CD14-positive monocyte (primary cell): ENCODE results near the gene ULK2. TPM values are rescaled to one million over a fixed set of nuclear protein-coding genes. Genes with fewer than 3 reads are reported as not detected.

Experiments used
- DNase-seq, 3 donors: peaks; one replicate each; pipeline ENCODE4 v3.0.0-alpha.2; 2011 to 2022
- H2AFZ ChIP-seq: 2 replicates; pipeline ENCODE4 v1.6.0; 2012; ENCODE audit warnings: mild to moderate bottlenecking, low read depth, low read length, inconsistent platforms; ENCODE audit not compliant: insufficient read depth, poor library complexity, severe bottlenecking
- H3K27ac ChIP-seq, 2 donors: 1 replicate in 1 of 2; 2 replicates in 1 of 2; pipeline ENCODE4 v1.5.1; 2012 to 2013; ENCODE audit warnings: low read length in 2 of 2, control low read depth in 1 of 2, inconsistent platforms in 1 of 2, low read depth in 1 of 2, mild to moderate bottlenecking in 1 of 2
- H3K27me3 ChIP-seq, 2 donors: one replicate each; pipeline versions ENCODE4 v1.6.0 to v1.6.1; 2011 to 2013; ENCODE audit warnings: low read length in 2 of 2; ENCODE audit not compliant: control insufficient read depth in 2 of 2, insufficient read depth in 2 of 2
- H3K36me3 ChIP-seq, 2 donors: replicated peaks in 1 of 2; 1 replicate in 1 of 2; 2 replicates in 1 of 2; pipeline versions ENCODE4 v1.5.1 to v1.6.1; 2012 to 2013; ENCODE audit warnings: low read length in 2 of 2, control low read depth in 1 of 2, inconsistent platforms in 1 of 2, mild to moderate bottlenecking in 1 of 2; ENCODE audit not compliant: insufficient read depth in 2 of 2, control insufficient read depth in 1 of 2
- H3K4me1 ChIP-seq, 2 donors: 1 replicate in 1 of 2; 2 replicates in 1 of 2; pipeline versions ENCODE4 v1.5.1 to v1.6.1; 2012 to 2013; ENCODE audit warnings: low read length in 2 of 2, control low read depth in 1 of 2, inconsistent platforms in 1 of 2, mild to moderate bottlenecking in 1 of 2, moderate library complexity in 1 of 2; ENCODE audit not compliant: insufficient read depth in 2 of 2, control insufficient read depth in 1 of 2
- H3K4me2 ChIP-seq: replicated peaks from 2 replicates; pipeline ENCODE3; 2012; ENCODE audit warnings: low read length, moderate library complexity, mild to moderate bottlenecking; ENCODE audit not compliant: poor library complexity, severe bottlenecking; ENCODE audit errors: extremely low read depth
- H3K4me3 ChIP-seq, 3 experiments: fragments of 200-600 bp in 1 of 3; sonication (generic) in 1 of 3; replicated peaks in 1 of 3; 1 replicate in 2 of 3; 2 replicates in 1 of 3; pipeline ENCODE4 v1.5.1; 2011 to 2013; ENCODE audit warnings: low read length in 3 of 3, mild to moderate bottlenecking in 3 of 3, control low read depth in 2 of 3, low read depth in 2 of 3, inconsistent platforms in 1 of 3, moderate library complexity in 1 of 3
- H3K79me2 ChIP-seq: 2 replicates; pipeline ENCODE4 v1.6.0; 2012; ENCODE audit warnings: mild to moderate bottlenecking, control low read depth, inconsistent platforms, low read length, moderate library complexity; ENCODE audit not compliant: insufficient read depth
- H3K9ac ChIP-seq: 2 replicates; pipeline ENCODE4 v1.6.0; 2017; ENCODE audit warnings: low read length, mild to moderate bottlenecking; ENCODE audit not compliant: insufficient read depth, poor library complexity, severe bottlenecking
- H3K9me3 ChIP-seq, 2 donors: replicated peaks in 1 of 2; 1 replicate in 1 of 2; 2 replicates in 1 of 2; pipeline versions ENCODE4 v1.5.1 to v1.6.1; 2012 to 2013; ENCODE audit warnings: low read length in 2 of 2, control low read depth in 1 of 2; ENCODE audit not compliant: control insufficient read depth in 1 of 2, insufficient read depth in 1 of 2
- H4K20me1 ChIP-seq: 2 replicates; pipeline ENCODE4 v1.6.0; 2012; ENCODE audit warnings: mild to moderate bottlenecking, low read length, control low read depth, moderate library complexity; ENCODE audit not compliant: insufficient read depth
- H3K27ac Mint-ChIP-seq, 7 donors: one replicate each; pipeline ENCODE4 v1.8.0; 2020; ENCODE audit warnings: mild to moderate bottlenecking in 7 of 7, mixed read lengths in 7 of 7, moderate library complexity in 6 of 7, inconsistent platforms in 2 of 7
- H3K27me3 Mint-ChIP-seq, 3 donors: one replicate each; pipeline ENCODE4 v1.8.0; 2021 to 2022; ENCODE audit warnings: low read depth in 3 of 3, mild to moderate bottlenecking in 3 of 3, mixed read lengths in 3 of 3, moderate library complexity in 3 of 3, inconsistent platforms in 1 of 3
- H3K36me3 Mint-ChIP-seq, 2 donors: one replicate each; pipeline ENCODE4 v1.8.0; 2020; ENCODE audit warnings: mixed read lengths in 2 of 2, inconsistent platforms in 1 of 2, mild to moderate bottlenecking in 1 of 2
- H3K4me1 Mint-ChIP-seq: one replicate; pipeline ENCODE4 v1.8.0; 2020; ENCODE audit warnings: mild to moderate bottlenecking, mixed read lengths
- H3K4me3 Mint-ChIP-seq, 2 donors: one replicate each; pipeline ENCODE4 v1.8.0; 2020; ENCODE audit warnings: mild to moderate bottlenecking in 2 of 2, mixed read lengths in 2 of 2, moderate library complexity in 1 of 2
- H3K9me3 Mint-ChIP-seq, 7 donors: one replicate each; pipeline ENCODE4 v1.8.0; 2020 to 2022; ENCODE audit warnings: mixed read lengths in 7 of 7, mild to moderate bottlenecking in 6 of 7, moderate library complexity in 6 of 7, inconsistent platforms in 2 of 7
- CTCF ChIP-seq: fragments of 200-600 bp; IDR thresholded peaks from one replicate; pipeline ENCODE4 v1.8.0; 2022; ENCODE audit warnings: antibody characterized with exemption, mild to moderate bottlenecking
- WGBS: methylation state at CpG from one replicate; pipeline ENCODE4 v1.1.5; 2013; ENCODE audit warnings: missing lambda C conversion rate; ENCODE audit not compliant: insufficient coverage; 5-methylcytosine and 5-hydroxymethylcytosine counted together
- intact Hi-C, 2 donors: fragments of 100-400 bp; cut with micrococcal nuclease; formaldehyde crosslinking; loops; one replicate each; pipeline versions ENCODE4 v1.15.0 to v1.15.1; 2023
- polyA plus RNA-seq, 3 donors: library from polyadenylated mRNA; depleted of rRNA in 1 of 3; unstranded in 2 of 3; stranded (reverse) in 1 of 3; fragments of 300-500 nt in 2 of 3; fragments of >200 nt in 1 of 3; fragmentation: Illumina TruSeq in 2 of 3; gene quantifications; 1 replicate in 2 of 3; 2 replicates in 1 of 3; pipeline ENCODE4 v1.2.3, GENCODE V29; 2012 to 2021

ULK2 gene
- polyA plus RNA-seq, 3 donors: 8.5 to 27.2 (median 12.3) TPM

DNA sequence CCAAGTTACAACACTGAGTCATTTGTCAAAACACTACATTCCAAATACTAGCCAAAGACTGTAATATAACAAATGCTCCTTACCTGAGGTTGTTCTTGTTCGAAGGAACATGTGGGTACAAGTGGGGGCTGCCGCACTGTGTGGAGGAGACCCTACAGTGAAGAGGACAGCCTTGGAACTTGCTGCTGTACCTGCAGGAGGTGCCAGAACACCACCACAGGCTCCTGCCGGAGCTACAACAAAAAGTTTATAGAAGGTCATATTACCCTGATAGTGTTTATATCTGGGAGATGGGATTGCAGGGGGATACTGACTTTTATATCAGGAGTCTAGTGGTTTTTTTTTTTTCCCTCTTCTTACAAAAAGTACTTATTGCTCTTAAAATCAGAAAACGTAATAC is 81.9 kb downstream of the ULK2 start:
- TF ChIP-seq CTCF: no peak
- Histone ChIP-seq H3K4me1 (no peaks in the 10 kb centered on the region), H3K4me2 (no peak overlapping the region), H4K20me1 (no peaks in the 10 kb centered on the region), H3K9ac (no peak overlapping the region), H3K79me2 (no peaks in the 10 kb centered on the region), H3K4me3 (no peak overlapping the region), H3K27ac (no peak overlapping the region), H3K36me3 (peaks cover 79 to 89% of the 10 kb centered on the region in 2 donors), H3K27me3 (no peaks in the 10 kb centered on the region), H2AFZ (no peak overlapping the region), H3K9me3 (no peaks in the 10 kb centered on the region)
- Mint-ChIP-seq H3K4me3 (no peak overlapping the region), H3K36me3 (peaks cover 67 to 86% of the 10 kb centered on the region in 2 donors), H3K27me3 (peaks cover 0 to 2% (median 0%) of the 10 kb centered on the region in 3 donors), H3K27ac (no peak overlapping the region), H3K9me3 (peaks cover 0 to 3% (median 0%) of the 10 kb centered on the region in 7 donors), H3K4me1 (no peaks in the 10 kb centered on the region)
- no peak for DNase-seq
- intact Hi-C loops: no loop called here
- WGBS: 92% methylated on average over 2 of the region's 4 CpGs

DNA sequence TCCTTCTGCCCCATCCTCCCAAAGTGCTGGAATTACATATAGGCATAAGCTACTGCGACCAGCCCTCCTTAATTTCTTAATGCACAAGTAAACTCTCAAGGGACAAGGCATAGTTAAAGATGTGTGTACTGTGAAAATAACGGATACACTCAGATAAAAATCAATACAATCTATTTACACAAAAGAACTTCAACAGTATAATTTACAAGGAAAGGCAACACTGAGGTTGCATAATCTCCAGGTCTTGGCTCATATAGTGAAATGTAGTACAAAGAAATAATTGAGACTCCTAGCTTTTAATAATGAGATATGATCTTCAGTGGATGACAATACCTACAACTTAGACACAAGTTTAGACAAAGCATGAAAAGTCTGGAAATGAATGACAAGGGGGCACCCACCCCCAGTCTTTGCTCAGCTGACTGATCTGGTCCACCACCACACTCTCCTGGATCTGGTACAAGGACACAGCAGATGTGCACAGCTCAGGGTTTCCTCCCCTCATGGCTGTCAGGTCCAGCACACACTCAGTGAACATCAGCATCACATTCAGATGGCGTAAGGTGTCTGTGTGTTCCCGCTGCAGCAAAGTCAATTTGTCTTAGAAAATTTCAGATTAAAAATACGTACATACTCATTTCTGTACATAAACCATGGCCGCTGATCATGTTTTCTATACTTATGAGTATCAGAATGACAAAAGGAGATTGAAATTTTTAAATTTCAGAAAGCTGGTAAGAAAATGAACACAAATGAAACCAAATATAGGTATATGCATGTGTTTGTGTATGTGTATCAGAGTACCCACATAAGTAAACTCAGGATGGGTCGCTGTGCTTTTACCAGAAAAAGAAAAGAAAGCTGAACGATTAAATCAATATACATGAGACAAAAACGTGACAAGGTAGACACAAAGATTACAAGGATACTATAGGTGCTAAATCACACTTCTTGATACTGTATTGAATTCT is 86.0 kb downstream of the ULK2 start:
- Histone ChIP-seq H3K79me2 (no peaks in the 10 kb centered on the region), H3K27ac (no peak overlapping the region), H3K36me3 (peaks cover 79 to 92% of the 10 kb centered on the region in 2 donors), H3K27me3 (no peaks in the 10 kb centered on the region), H3K9me3 (no peaks in the 10 kb centered on the region), H3K4me3 (no peak overlapping the region), H3K4me2 (no peak overlapping the region), H3K4me1 (no peaks in the 10 kb centered on the region), H3K9ac (no peak overlapping the region), H2AFZ (no peak overlapping the region), H4K20me1 (no peaks in the 10 kb centered on the region)
- peaks cover 0 to 2% (median 0%) of the 10 kb centered on the region in 7 donors for H3K9me3 Mint-ChIP-seq
- no peak for DNase-seq
- no CpG with 5 or more reads among the region's 9 CpGs for WGBS
- H3K36me3 Mint-ChIP-seq: peaks cover 62 to 84% of the 10 kb centered on the region in 2 donors
- H3K27me3 Mint-ChIP-seq: peaks cover 0 to 2% (median 0%) of the 10 kb centered on the region in 3 donors
- no peak overlapping the region for H3K27ac Mint-ChIP-seq
- H3K4me3 Mint-ChIP-seq: no peak overlapping the region
- H3K4me1 Mint-ChIP-seq: no peaks in the 10 kb centered on the region
- TF ChIP-seq CTCF: no peak
- intact Hi-C loops: no loop called here
